H9 (cell line): Measurements from ENCODE around the gene ASTN1. TPM values are rescaled to one million over a fixed set of nuclear protein-coding genes. Genes with fewer than 3 reads are reported as not detected.

Experiments
- DNase-seq: peaks from one replicate; pipeline ENCODE4 v3.0.0-alpha.2; 2017
- H2AFZ ChIP-seq: one replicate; pipeline ENCODE4 v1.6.1; 2013; ENCODE audit warnings: mild to moderate bottlenecking, low read length, control low read depth, moderate library complexity
- H2AK5ac ChIP-seq: 2 replicates; pipeline ENCODE4 v1.6.1; 2013; ENCODE audit warnings: low read length, control low read depth, mixed read lengths; ENCODE audit not compliant: insufficient read length
- H2BK120ac ChIP-seq: one replicate; pipeline ENCODE4 v1.6.1; 2013; ENCODE audit warnings: low read depth, mild to moderate bottlenecking, low read length, control low read depth, inconsistent platforms; ENCODE audit not compliant: poor library complexity, severe bottlenecking
- H2BK12ac ChIP-seq: 2 replicates; pipeline ENCODE4 v1.6.1; 2013; ENCODE audit warnings: low read length, control low read depth, mixed read lengths, low read depth; ENCODE audit not compliant: insufficient read length
- H2BK15ac ChIP-seq: 2 replicates; pipeline ENCODE4 v1.6.1; 2013; ENCODE audit warnings: low read depth, low read length, control low read depth
- H2BK20ac ChIP-seq: one replicate; pipeline ENCODE4 v1.6.1; 2013; ENCODE audit warnings: low read depth, mild to moderate bottlenecking, low read length, control low read depth, inconsistent platforms; ENCODE audit not compliant: poor library complexity, severe bottlenecking
- H2BK5ac ChIP-seq: 2 replicates; pipeline ENCODE4 v1.6.1; 2013; ENCODE audit warnings: low read length, control low read depth, mixed read lengths; ENCODE audit not compliant: insufficient read length
- H3K14ac ChIP-seq: 2 replicates; pipeline ENCODE4 v1.6.1; 2013; ENCODE audit warnings: low read length, control low read depth; ENCODE audit not compliant: insufficient read depth
- H3K18ac ChIP-seq: 2 replicates; pipeline ENCODE4 v1.6.1; 2013; ENCODE audit warnings: low read depth, mild to moderate bottlenecking, mixed read lengths, low read length, control low read depth; ENCODE audit not compliant: insufficient read length
- H3K23ac ChIP-seq: 2 replicates; pipeline ENCODE4 v1.6.1; 2013; ENCODE audit warnings: low read length, control low read depth, mixed read lengths, low read depth; ENCODE audit not compliant: insufficient read length
- H3K23me2 ChIP-seq: 2 replicates; pipeline ENCODE4 v1.6.1; 2013; ENCODE audit warnings: low read depth, mild to moderate bottlenecking, mixed read lengths, low read length, control low read depth; ENCODE audit not compliant: insufficient read length, poor library complexity, severe bottlenecking
- H3K27ac ChIP-seq: 2 replicates; pipeline ENCODE4 v1.5.1; 2013; ENCODE audit warnings: low read length, control low read depth, mixed read lengths, low read depth; ENCODE audit not compliant: insufficient read length
- H3K27me3 ChIP-seq: 2 replicates; pipeline ENCODE4 v1.6.1; 2013; ENCODE audit warnings: low read length, control low read depth, inconsistent platforms; ENCODE audit not compliant: insufficient read depth
- H3K4ac ChIP-seq: 2 replicates; pipeline ENCODE4 v1.6.1; 2013; ENCODE audit warnings: low read depth, mild to moderate bottlenecking, control low read depth, inconsistent platforms, low read length, moderate library complexity
- H3K4me1 ChIP-seq: 2 replicates; pipeline ENCODE4 v1.6.1; 2013; ENCODE audit warnings: low read length, control low read depth, inconsistent platforms; ENCODE audit not compliant: insufficient read depth
- H3K4me2 ChIP-seq: 2 replicates; pipeline ENCODE4 v1.6.1; 2013; ENCODE audit warnings: low read length, control low read depth, mixed read lengths; ENCODE audit not compliant: insufficient read length, insufficient read depth
- H3K56ac ChIP-seq: 2 replicates; pipeline ENCODE4 v1.6.1; 2013; ENCODE audit warnings: low read depth, mild to moderate bottlenecking, mixed read lengths, low read length, control low read depth; ENCODE audit not compliant: insufficient read length
- H3K79me1 ChIP-seq: 2 replicates; pipeline ENCODE4 v1.6.1; 2013; ENCODE audit warnings: low read depth, mild to moderate bottlenecking, moderate library complexity, low read length, control low read depth, inconsistent platforms; ENCODE audit not compliant: insufficient read depth, poor library complexity, severe bottlenecking
- H3K79me2 ChIP-seq: 2 replicates; pipeline ENCODE4 v1.6.1; 2013; ENCODE audit warnings: low read length, control low read depth, inconsistent platforms; ENCODE audit not compliant: insufficient read depth
- H3K9ac ChIP-seq: 2 replicates; pipeline ENCODE4 v1.6.1; 2013; ENCODE audit warnings: low read length, control low read depth, mixed read lengths; ENCODE audit not compliant: insufficient read length; ENCODE audit errors: extremely low read depth
- H3K9me3 ChIP-seq: one replicate; pipeline ENCODE4 v1.6.1; 2013; ENCODE audit warnings: low read depth, low read length, inconsistent platforms; ENCODE audit not compliant: control insufficient read depth
- H3T11ph ChIP-seq: one replicate; pipeline ENCODE4 v1.6.1; 2013; ENCODE audit warnings: mild to moderate bottlenecking, low read length, control low read depth, inconsistent platforms
- H4K20me1 ChIP-seq: one replicate; pipeline ENCODE4 v1.6.1; 2013; ENCODE audit not compliant: control insufficient read depth, insufficient read length, insufficient read depth
- H4K5ac ChIP-seq: 2 replicates; pipeline ENCODE4 v1.6.1; 2013; ENCODE audit warnings: low read depth, mild to moderate bottlenecking, mixed read lengths, low read length, control low read depth; ENCODE audit not compliant: insufficient read length
- H4K8ac ChIP-seq: replicated peaks from 2 replicates; pipeline ENCODE4 v1.6.1; 2013; ENCODE audit warnings: low read length, control low read depth, mixed read lengths, low read depth; ENCODE audit not compliant: insufficient read length
- H4K91ac ChIP-seq: 2 replicates; pipeline ENCODE4 v1.6.1; 2013; ENCODE audit warnings: low read depth, mild to moderate bottlenecking, moderate library complexity, mixed read lengths, low read length, control low read depth; ENCODE audit not compliant: insufficient read length
- H3K27ac Mint-ChIP-seq, 3 experiments: 2 replicates in 2 of 3; 3 replicates in 1 of 3; pipeline ENCODE4 v1.8.0; 2020 to 2021; ENCODE audit warnings: mixed read lengths in 3 of 3, mild to moderate bottlenecking in 1 of 3, moderate library complexity in 1 of 3
- H3K27me3 Mint-ChIP-seq: 2 replicates; pipeline ENCODE4 v1.8.0; 2021; ENCODE audit warnings: low read depth, mild to moderate bottlenecking, moderate library complexity, mixed read lengths
- H3K36me3 Mint-ChIP-seq, 3 experiments: 2 replicates in 2 of 3; 3 replicates in 1 of 3; pipeline ENCODE4 v1.8.0; 2020 to 2021; ENCODE audit warnings: low read depth in 3 of 3, mixed read lengths in 3 of 3; ENCODE audit not compliant: insufficient read depth in 1 of 3
- H3K4me1 Mint-ChIP-seq, 2 experiments: 2 replicates each; pipeline ENCODE4 v1.8.0; 2020; ENCODE audit warnings: mixed read lengths in 2 of 2
- H3K4me3 Mint-ChIP-seq, 2 experiments: 2 replicates in 1 of 2; 3 replicates in 1 of 2; pipeline ENCODE4 v1.8.0; 2020 to 2021; ENCODE audit warnings: mild to moderate bottlenecking in 2 of 2, mixed read lengths in 2 of 2, moderate library complexity in 1 of 2
- H3K9me3 Mint-ChIP-seq, 2 experiments: 2 replicates in 1 of 2; 3 replicates in 1 of 2; pipeline ENCODE4 v1.8.0; 2020; ENCODE audit warnings: mild to moderate bottlenecking in 2 of 2, mixed read lengths in 2 of 2, moderate library complexity in 1 of 2
- WGBS: extraction: QIAGEN DNeasy Blood & Tissue Kit; methylation state at CpG from one replicate; pipeline ENCODE4 v1.1.7; 2013; ENCODE audit warnings: missing lambda C conversion rate, low lambda C conversion rate, mixed read lengths; ENCODE audit not compliant: insufficient read length; ENCODE audit errors: extremely low coverage; 5-methylcytosine and 5-hydroxymethylcytosine counted together
- total RNA-seq: library from RNA; stranded (reverse); gene quantifications from 2 replicates; pipeline ENCODE4 v1.2.1, GENCODE V29; 2021
- TF ChIP-seq, protein P1 (sequence below): fragments of 200-600 bp; sonication (generic); conservative IDR thresholded peaks from 3 replicates; pipeline ENCODE4 v1.8.0; 2021; ENCODE audit warnings: antibody characterized with exemption, mild to moderate bottlenecking

Gene ASTN1
- total RNA-seq, 1 experiment from 2014 or later, result 0.98 TPM

DNA sequence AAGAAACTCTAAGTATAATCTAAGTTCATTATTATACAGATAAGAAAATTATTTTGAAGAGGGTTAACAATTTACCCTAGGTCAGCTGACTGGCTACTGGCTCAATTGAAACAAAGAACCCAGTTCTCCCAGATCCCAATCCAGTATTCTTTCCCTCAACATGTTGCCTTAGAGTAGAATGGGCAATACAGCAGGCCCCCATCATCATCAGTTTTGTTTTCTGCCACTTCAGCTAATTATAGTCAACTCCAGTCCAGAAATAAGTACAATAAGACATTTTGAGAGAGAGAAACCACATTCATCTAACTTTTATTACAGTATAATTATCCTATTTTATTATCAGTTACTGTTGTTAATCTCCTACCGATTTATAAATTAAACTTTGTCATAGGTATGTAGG lies 241.2 kb downstream of the ASTN1 start:
- Histone ChIP-seq H2BK120ac (no peak overlapping the region), H3T11ph (no peak overlapping the region), H4K20me1 (no peaks in the 10 kb centered on the region), H3K4me1 (no peaks in the 10 kb centered on the region), H2BK20ac (no peak overlapping the region), H3K79me1 (no peaks in the 10 kb centered on the region), H3K9me3 (no peaks in the 10 kb centered on the region), H3K9ac (no peak overlapping the region), H3K27me3 (no peaks in the 10 kb centered on the region), H3K23me2 (no peaks in the 10 kb centered on the region), H3K4ac (no peak overlapping the region), H4K5ac (no peak overlapping the region), H2AFZ (no peak overlapping the region), H2BK5ac (no peak overlapping the region), H2BK12ac (no peak overlapping the region), H4K8ac (no peak overlapping the region), H3K56ac (no peak overlapping the region), H3K18ac (no peak overlapping the region), H3K27ac (no peak overlapping the region), H2AK5ac (no peak overlapping the region), H3K23ac (no peak overlapping the region), H2BK15ac (no peak overlapping the region), H3K79me2 (no peaks in the 10 kb centered on the region), H3K4me2 (no peak overlapping the region), H4K91ac (no peak overlapping the region), H3K14ac (no peak overlapping the region)
- no CpG with 5 or more reads among the region's 1 CpG for WGBS
- Mint-ChIP-seq H3K27ac (no peak overlapping the region), H3K36me3 (peaks cover 0 to 2% (median 0%) of the 10 kb centered on the region in 3 experiments; a peak in 2 of 7 replicates), H3K4me3 (no peak overlapping the region), H3K9me3 (no peaks in the 10 kb centered on the region), H3K27me3 (no peaks in the 10 kb centered on the region; the same call in 1 of the 2 replicates), H3K4me1 (peaks cover 8 to 11% of the 10 kb centered on the region in 2 experiments)
- DNase-seq, result no peak
- TF ChIP-seq, protein P1, sequence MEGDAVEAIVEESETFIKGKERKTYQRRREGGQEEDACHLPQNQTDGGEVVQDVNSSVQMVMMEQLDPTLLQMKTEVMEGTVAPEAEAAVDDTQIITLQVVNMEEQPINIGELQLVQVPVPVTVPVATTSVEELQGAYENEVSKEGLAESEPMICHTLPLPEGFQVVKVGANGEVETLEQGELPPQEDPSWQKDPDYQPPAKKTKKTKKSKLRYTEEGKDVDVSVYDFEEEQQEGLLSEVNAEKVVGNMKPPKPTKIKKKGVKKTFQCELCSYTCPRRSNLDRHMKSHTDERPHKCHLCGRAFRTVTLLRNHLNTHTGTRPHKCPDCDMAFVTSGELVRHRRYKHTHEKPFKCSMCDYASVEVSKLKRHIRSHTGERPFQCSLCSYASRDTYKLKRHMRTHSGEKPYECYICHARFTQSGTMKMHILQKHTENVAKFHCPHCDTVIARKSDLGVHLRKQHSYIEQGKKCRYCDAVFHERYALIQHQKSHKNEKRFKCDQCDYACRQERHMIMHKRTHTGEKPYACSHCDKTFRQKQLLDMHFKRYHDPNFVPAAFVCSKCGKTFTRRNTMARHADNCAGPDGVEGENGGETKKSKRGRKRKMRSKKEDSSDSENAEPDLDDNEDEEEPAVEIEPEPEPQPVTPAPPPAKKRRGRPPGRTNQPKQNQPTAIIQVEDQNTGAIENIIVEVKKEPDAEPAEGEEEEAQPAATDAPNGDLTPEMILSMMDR, result no peak
